Esophagus (tissue), 2 donors: ENCODE results near the gene CD53. TPM values are rescaled to one million over a fixed set of nuclear protein-coding genes. Genes with fewer than 3 reads are reported as not detected.

Experiments
- H3K27ac ChIP-seq, 2 donors: one replicate each; pipeline ENCODE4 v1.5.1; 2013; ENCODE audit warnings: low read depth in 2 of 2, mild to moderate bottlenecking in 2 of 2, inconsistent platforms in 1 of 2, low read length in 1 of 2, moderate library complexity in 1 of 2
- H3K27me3 ChIP-seq, 2 donors: one replicate each; pipeline ENCODE4 v1.6.1; 2013; ENCODE audit warnings: low read length in 2 of 2, control low read depth in 1 of 2, mild to moderate bottlenecking in 1 of 2; ENCODE audit not compliant: insufficient read depth in 2 of 2, control insufficient read depth in 1 of 2
- H3K36me3 ChIP-seq, 2 donors: one replicate each; pipeline ENCODE4 v1.6.1; 2013; ENCODE audit warnings: low read length in 1 of 2; ENCODE audit not compliant: control insufficient read depth in 2 of 2, insufficient read depth in 2 of 2
- H3K4me1 ChIP-seq, 2 donors: one replicate each; pipeline ENCODE4 v1.6.1; 2013; ENCODE audit warnings: low read length in 1 of 2; ENCODE audit not compliant: control insufficient read depth in 2 of 2, insufficient read depth in 2 of 2
- H3K4me3 ChIP-seq, 2 donors: one replicate each; pipeline ENCODE4 v1.5.1; 2013; ENCODE audit warnings: low read length in 2 of 2, mild to moderate bottlenecking in 2 of 2, low read depth in 1 of 2, moderate library complexity in 1 of 2
- H3K9me3 ChIP-seq, 2 donors: one replicate each; pipeline ENCODE4 v1.6.1; 2013; ENCODE audit warnings: mild to moderate bottlenecking in 2 of 2, low read depth in 1 of 2, low read length in 1 of 2, moderate library complexity in 1 of 2; ENCODE audit not compliant: control insufficient read depth in 2 of 2, insufficient read depth in 1 of 2
- WGBS, 2 donors: extraction: QIAGEN DNeasy Blood & Tissue Kit; methylation state at CpG; one replicate each; pipeline ENCODE4 v1.1.7; 2013; 5-methylcytosine and 5-hydroxymethylcytosine counted together
- polyA plus RNA-seq, 2 donors: library from polyadenylated mRNA; stranded (reverse); fragments of 200-250 nt; gene quantifications; one replicate each; pipeline ENCODE4 v1.2.3, GENCODE V29; 2013
- donor health status: healthy with polysubstance abuse.
- donor health status: Bipolar disorder and iron deficiency.

The CD53 gene
- polyA plus RNA-seq, 2 donors = 5.8 to 8.0 TPM

DNA sequence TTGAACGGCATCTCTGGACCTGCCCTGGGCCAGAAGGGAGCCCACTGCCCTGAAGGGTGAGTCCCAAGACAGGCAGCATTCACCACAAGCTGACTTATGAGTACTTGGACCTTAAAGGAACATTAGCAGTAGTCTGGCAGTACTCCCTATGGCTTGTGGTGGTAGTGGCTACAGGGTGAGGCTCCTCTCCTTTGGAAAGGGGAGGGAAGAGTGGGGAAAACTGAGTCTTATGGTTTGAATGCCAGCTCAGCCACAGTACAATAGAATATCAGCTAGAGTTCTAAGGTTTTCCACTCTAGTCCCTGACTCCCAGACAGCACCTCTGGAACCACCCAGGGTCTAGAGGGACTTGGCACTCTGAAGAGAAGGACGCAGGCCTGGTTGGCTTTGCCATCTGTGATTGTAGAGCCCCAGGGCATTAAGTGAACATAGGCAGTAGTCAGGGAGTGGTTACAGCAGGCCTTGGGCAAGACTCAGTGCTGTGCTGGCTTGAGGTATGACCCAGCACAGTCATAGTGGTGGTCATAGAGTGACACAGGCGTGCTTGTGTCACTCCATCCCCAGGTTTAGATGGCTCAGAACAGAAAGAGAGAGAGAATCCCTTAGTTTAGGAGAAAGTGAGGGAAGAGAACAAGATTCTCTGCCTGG is 31.0 kb downstream of the CD53 start:
- H3K9me3 ChIP-seq = peaks cover 0 to 4% of the 10 kb centered on the region in 2 donors
- H3K27me3 ChIP-seq = no peaks in the 10 kb centered on the region
- H3K4me3 ChIP-seq = no peak overlapping the region
- 66 to 73% methylated on average over 3 of the region's 3 CpGs for WGBS, 2 donors
- no peaks in the 10 kb centered on the region for H3K36me3 ChIP-seq
- H3K4me1 ChIP-seq = peaks cover 0 to 4% of the 10 kb centered on the region in 2 donors
- H3K27ac ChIP-seq = no peak overlapping the region

DNA sequence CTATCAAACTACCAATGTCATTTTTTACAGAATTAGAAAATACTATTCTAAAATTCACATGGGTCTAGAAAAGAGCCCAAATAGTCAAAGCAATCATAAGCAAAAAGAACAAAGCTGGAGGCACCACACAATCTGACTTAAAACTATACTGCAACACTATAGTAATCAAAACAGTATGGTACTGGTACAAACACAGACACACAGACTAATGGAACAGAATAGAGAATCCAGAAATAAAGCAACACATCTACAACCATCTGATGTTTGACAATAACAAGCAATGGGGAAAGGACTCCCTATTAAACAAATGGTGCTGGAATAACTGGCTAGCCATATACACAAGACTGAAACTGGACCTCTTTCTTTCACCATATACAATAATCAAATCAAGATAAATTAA is 39.8 kb downstream of the CD53 start:
- Histone ChIP-seq H3K4me1 (no peaks in the 10 kb centered on the region), H3K27me3 (no peaks in the 10 kb centered on the region), H3K27ac (no peak overlapping the region), H3K36me3 (no peaks in the 10 kb centered on the region), H3K9me3 (no peaks in the 10 kb centered on the region), H3K4me3 (no peak overlapping the region)

DNA sequence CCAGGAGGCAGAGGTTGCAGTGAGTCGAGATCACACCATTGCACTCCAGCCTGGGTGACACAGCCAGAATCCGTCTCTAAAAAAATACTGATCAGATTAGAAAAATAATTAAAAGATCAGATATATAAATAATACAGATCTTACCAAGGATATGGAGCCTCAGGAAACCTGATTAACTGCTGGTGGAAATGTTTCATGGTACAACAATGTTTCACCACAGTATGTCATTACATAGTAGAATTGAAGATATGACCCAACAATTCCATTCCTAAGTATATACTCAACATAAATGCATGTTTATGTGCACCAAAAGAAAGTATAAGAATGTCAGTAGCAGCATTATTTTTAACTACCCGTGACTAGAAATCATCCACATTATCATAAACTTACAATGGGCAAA is 41.7 kb downstream of the CD53 start:
- Histone ChIP-seq H3K36me3 (no peaks in the 10 kb centered on the region), H3K27ac (no peak overlapping the region), H3K9me3 (no peaks in the 10 kb centered on the region), H3K4me1 (no peaks in the 10 kb centered on the region), H3K4me3 (no peak overlapping the region), H3K27me3 (no peaks in the 10 kb centered on the region)
- WGBS, 2 donors = 91% methylated on average over 3 of the region's 3 CpGs

DNA sequence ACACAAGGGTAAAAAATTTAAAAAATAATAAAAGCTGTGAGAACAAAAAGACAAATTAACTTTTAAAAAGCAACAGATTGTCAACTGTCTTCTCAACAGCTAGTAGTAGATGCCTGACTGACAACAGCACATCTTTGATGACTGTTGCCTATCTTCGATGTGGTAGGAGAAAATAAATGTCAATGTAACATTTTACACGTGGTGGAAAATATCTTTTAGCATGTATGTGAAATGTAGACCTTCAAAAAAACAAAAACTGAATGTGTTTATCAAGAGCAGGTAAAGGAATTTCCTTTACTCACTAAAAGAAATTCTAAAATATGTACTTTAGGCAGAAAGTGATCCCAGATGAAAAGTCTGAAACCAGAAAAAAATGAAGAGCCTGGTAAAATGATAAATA is 42.9 kb downstream of the CD53 start:
- WGBS, 2 donors = 68 to 75% methylated on average over 2 of the region's 2 CpGs
- no peak overlapping the region for H3K27ac ChIP-seq
- H3K9me3 ChIP-seq = no peaks in the 10 kb centered on the region
- no peaks in the 10 kb centered on the region for H3K4me1 ChIP-seq
- no peaks in the 10 kb centered on the region for H3K36me3 ChIP-seq
- H3K27me3 ChIP-seq = no peaks in the 10 kb centered on the region
- H3K4me3 ChIP-seq = no peak overlapping the region

DNA sequence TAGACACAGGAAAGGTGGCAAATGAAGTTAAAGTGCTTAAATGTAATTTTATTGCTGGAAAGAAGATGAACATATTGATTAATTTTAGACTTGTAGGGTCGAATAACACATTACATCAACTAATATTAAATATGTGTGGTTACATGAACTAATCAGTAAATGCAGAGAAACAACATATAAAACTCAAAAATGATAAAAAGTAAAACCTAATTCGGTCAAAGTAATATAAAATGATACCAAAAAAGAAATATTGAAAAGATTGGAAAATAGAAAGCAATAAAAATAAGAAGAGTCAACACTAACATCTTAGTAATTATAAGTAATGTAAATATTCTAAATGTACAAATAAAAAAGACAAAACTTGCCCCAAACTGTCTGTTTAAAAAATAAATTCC is 43.3 kb downstream of the CD53 start:
- H3K27ac ChIP-seq = no peak overlapping the region
- H3K27me3 ChIP-seq = no peaks in the 10 kb centered on the region
- H3K36me3 ChIP-seq = no peaks in the 10 kb centered on the region
- H3K4me1 ChIP-seq = no peaks in the 10 kb centered on the region
- WGBS, 2 donors = 83 to 85% methylated on average over 2 of the region's 2 CpGs
- H3K9me3 ChIP-seq = no peaks in the 10 kb centered on the region
- H3K4me3 ChIP-seq = no peak overlapping the region

DNA sequence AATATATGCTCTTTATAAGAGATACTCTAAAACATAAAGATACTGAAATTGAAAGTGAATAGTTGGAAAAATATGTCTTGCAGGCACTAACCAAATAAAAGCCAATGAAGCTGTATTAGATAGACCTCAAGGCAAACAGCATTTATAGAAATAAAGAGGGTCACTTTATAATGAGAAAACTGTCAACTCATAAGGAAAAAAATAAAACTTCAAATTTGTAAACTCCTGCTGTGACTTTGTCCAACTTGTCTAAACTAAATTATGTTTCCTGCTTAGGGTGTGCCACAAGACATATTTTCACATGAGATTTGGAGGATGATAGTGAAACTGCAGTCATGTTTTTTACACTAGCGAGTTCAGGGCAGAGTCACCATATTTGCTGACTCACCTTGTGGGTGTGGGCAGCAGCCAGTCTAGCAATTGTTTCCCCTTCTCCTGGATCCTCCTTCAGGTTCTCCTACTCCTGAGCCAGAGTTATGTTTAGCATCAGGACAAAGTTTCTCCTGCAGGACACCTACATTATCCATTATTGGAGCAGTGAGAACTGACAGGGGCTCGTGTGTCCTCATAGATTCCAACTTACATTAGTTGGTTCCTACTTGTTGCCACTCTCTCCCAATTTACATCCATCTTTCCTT is 43.8 kb downstream of the CD53 start:
- Histone ChIP-seq H3K36me3 (no peaks in the 10 kb centered on the region), H3K4me1 (no peaks in the 10 kb centered on the region), H3K4me3 (no peak overlapping the region), H3K9me3 (no peaks in the 10 kb centered on the region), H3K27me3 (no peaks in the 10 kb centered on the region), H3K27ac (no peak overlapping the region)
- WGBS, 2 donors = 16 to 32% methylated on average over 2 of the region's 2 CpGs

DNA sequence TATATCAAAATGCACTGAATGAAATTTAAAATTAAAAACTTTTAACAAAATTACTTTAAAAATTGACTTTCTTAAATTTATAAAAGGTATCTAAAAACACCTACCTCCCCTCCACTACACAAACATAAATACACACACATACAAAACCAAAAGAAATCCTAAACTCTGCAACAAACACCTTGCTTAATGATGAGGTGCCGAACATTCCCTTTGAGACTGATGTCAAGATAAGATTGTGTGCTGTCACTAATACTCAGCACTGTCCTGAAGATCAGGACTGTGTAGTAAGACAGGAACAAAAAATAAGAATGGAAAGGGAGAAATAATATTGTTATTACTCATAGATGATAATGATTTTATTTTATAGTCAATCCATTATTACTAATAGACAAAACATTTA is 45.1 kb downstream of the CD53 start:
- Histone ChIP-seq H3K36me3 (no peaks in the 10 kb centered on the region), H3K27ac (no peak overlapping the region), H3K9me3 (no peaks in the 10 kb centered on the region), H3K4me3 (no peak overlapping the region), H3K27me3 (no peaks in the 10 kb centered on the region), H3K4me1 (no peaks in the 10 kb centered on the region)
- WGBS, 2 donors = 72 to 79% methylated on average over 1 of the region's 1 CpG

DNA sequence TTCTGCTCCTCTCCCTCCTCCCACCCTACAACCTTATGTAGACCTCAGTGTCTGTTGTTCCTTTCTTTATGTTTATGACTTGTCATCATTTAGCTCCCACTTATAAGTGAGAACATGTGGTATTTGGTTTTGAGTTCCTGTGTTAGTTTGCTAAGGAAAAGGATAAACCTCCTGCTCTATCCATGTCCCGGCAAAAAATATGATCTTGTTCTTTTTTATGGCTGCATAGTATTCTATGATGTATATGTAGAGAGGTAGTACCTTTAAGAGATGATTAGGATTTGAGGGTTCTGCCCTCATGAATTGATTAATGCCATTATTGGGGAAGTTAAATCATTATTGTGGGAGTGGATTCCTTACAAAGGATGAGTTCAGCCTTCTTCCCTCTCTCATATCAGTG is 49.0 kb downstream of the CD53 start:
- no peaks in the 10 kb centered on the region for H3K36me3 ChIP-seq
- WGBS, 2 donors = 89 to 95% methylated on average over 1 of the region's 1 CpG
- H3K27ac ChIP-seq = no peak overlapping the region
- no peaks in the 10 kb centered on the region for H3K27me3 ChIP-seq
- no peaks in the 10 kb centered on the region for H3K4me1 ChIP-seq
- H3K9me3 ChIP-seq = no peaks in the 10 kb centered on the region
- H3K4me3 ChIP-seq = no peak overlapping the region

DNA sequence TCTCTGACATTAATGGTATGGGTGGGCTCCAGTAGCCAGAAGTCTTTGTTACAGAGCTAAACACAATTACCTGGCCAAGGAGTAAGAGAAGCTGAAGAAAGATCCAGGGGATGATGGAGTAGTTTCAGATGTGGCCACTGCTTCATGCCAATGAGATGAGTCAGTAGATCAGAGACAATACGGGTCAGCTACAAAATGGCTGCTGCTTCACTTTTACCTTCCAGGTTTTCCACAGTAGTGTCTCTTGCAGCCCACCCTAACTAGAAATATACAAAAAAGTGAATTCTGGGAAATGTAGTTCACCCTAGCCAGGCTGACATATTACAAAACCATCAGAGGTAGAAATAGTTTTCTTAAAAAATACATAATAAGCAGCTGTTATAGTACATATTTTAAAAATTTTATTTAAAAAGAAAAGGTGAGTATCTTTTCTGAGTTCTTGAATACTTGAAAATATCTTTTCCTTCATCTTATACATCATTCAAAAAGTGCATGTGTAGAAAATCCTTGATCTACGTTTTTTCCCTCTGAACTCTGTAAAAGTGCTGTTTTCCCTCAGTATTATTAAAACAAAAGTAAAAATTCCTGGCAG is 54.6 kb downstream of the CD53 start:
- Histone ChIP-seq H3K27me3 (no peaks in the 10 kb centered on the region), H3K9me3 (no peaks in the 10 kb centered on the region), H3K4me3 (no peak overlapping the region), H3K27ac (no peak overlapping the region), H3K4me1 (no peaks in the 10 kb centered on the region), H3K36me3 (no peaks in the 10 kb centered on the region)
- WGBS, 2 donors = 63 to 65% methylated on average over 2 of the region's 2 CpGs

DNA sequence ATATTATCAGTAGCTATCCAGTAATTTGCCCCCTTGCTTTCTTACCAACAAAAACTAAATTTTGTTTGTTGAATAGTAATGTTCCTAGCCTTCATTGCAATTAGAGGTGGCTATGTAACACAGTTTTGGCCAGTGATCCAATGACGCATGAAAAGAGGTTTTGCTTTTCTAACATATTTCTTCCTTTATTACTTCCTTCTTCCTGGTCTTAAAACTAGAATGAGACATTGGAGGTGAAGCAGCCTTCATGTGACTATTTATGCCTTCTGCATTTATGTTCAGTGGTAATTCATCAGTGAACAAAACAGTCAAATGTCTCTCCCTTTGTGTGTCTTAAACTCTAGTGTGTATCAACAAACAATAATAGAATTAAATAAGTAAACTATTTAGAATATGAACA is 55.2 kb downstream of the CD53 start:
- 57 to 78% methylated on average over 1 of the region's 1 CpG for WGBS, 2 donors
- no peaks in the 10 kb centered on the region for H3K36me3 ChIP-seq

More for the DNA sequence above, 55.2 kb downstream of the CD53 start:
- Histone ChIP-seq H3K9me3 (peaks cover 0 to under 1% of the 10 kb centered on the region in 2 donors), H3K27ac (no peak overlapping the region), H3K4me1 (no peaks in the 10 kb centered on the region), H3K4me3 (no peak overlapping the region), H3K27me3 (no peaks in the 10 kb centered on the region)
